H1 (cell line): ENCODE data around the gene CCNI. TPM values are rescaled to one million over a fixed set of nuclear protein-coding genes. Genes with fewer than 3 reads are reported as not detected.

Experiments used
- CTCF ChIA-PET: fragments of 300-600 bp; sonication (Branson Sonifier 250); formaldehyde crosslinking; loops from one replicate; lab custom pipeline; 2021; ENCODE audit not compliant: partially characterized antibody; lab: Charles Lee
- POLR2A ChIA-PET: fragments of 300-600 bp; sonication (Branson Sonifier 250); formaldehyde crosslinking; loops from one replicate; lab custom pipeline; 2021; ENCODE audit warnings: inconsistent platforms; ENCODE audit not compliant: partially characterized antibody; lab: Charles Lee
- DNase-seq, 2 experiments: peaks; one replicate each; pipeline versions ENCODE4 v3.0.0 to v3.0.0-alpha.2; 2010 to 2022; ENCODE audit warnings: low spot score in 2 of 2, low read depth in 1 of 2, mixed read lengths in 1 of 2
- FAIRE-seq: peaks from 2 replicates; lab custom pipeline; 2011; peaks lifted over from hg19 to GRCh38; lab: Jason Lieb, UNC
- H2AFZ ChIP-seq: 2 replicates; pipeline ENCODE4 v1.8.1; 2012; ENCODE audit warnings: low read length, inconsistent platforms
- H2AK5ac ChIP-seq: 2 replicates; pipeline ENCODE4 v1.6.1; 2013; ENCODE audit warnings: low read depth, low read length
- H2BK120ac ChIP-seq: replicated peaks from 2 replicates; pipeline ENCODE3; 2013; ENCODE audit warnings: low read depth, low read length, inconsistent platforms
- H2BK12ac ChIP-seq: 2 replicates; pipeline ENCODE4 v1.6.1; 2013; ENCODE audit warnings: low read depth, low read length
- H2BK15ac ChIP-seq: 2 replicates; pipeline ENCODE4 v1.6.1; 2013; ENCODE audit warnings: low read length
- H2BK20ac ChIP-seq: 2 replicates; pipeline ENCODE4 v1.6.1; 2013; ENCODE audit warnings: low read length
- H2BK5ac ChIP-seq: 2 replicates; pipeline ENCODE4 v1.6.1; 2013; ENCODE audit warnings: low read depth, low read length
- H3K14ac ChIP-seq: 2 replicates; pipeline ENCODE4 v1.6.1; 2013; ENCODE audit warnings: inconsistent platforms; ENCODE audit not compliant: insufficient read length
- H3K18ac ChIP-seq: 2 replicates; pipeline ENCODE4 v1.6.1; 2013; ENCODE audit warnings: low read length; ENCODE audit errors: extremely low read depth
- H3K23ac ChIP-seq: 2 replicates; pipeline ENCODE4 v1.6.1; 2013; ENCODE audit warnings: inconsistent platforms; ENCODE audit not compliant: insufficient read length
- H3K23me2 ChIP-seq: 2 replicates; pipeline ENCODE4 v1.6.1; 2013; ENCODE audit warnings: low read depth, low read length
- H3K27ac ChIP-seq: 2 replicates; pipeline ENCODE4 v1.6.1; 2011; ENCODE audit warnings: low read depth, low read length, inconsistent platforms
- H3K27me3 ChIP-seq, 4 experiments: replicated peaks in 1 of 4; 1 replicate in 1 of 4; 2 replicates in 3 of 4; pipeline versions ENCODE4 v1.6.1 to v1.8.1; 2011 to 2013; ENCODE audit warnings: low read length in 3 of 4, mild to moderate bottlenecking in 3 of 4, inconsistent platforms in 2 of 4, mixed read lengths in 2 of 4, moderate library complexity in 1 of 4; ENCODE audit not compliant: control insufficient read depth in 3 of 4, insufficient read depth in 3 of 4; ENCODE audit errors: extremely low read depth in 1 of 4
- H3K36me3 ChIP-seq, 4 experiments: 2 replicates each; pipeline versions ENCODE4 v1.6.1 to v1.8.1; 2011 to 2013; ENCODE audit warnings: mild to moderate bottlenecking in 4 of 4, low read length in 3 of 4, moderate library complexity in 2 of 4, control low read depth in 1 of 4, inconsistent platforms in 1 of 4; ENCODE audit not compliant: insufficient read depth in 4 of 4, control insufficient read depth in 2 of 4
- H3K4ac ChIP-seq: replicated peaks from 2 replicates; pipeline ENCODE3; 2013; ENCODE audit warnings: low read length, low read depth, mixed read lengths, inconsistent platforms; ENCODE audit not compliant: insufficient read length
- H3K4me1 ChIP-seq, 4 experiments: replicated peaks in 1 of 4; 1 replicate in 1 of 4; 2 replicates in 3 of 4; pipeline versions ENCODE4 v1.6.1 to v1.8.1; 2011 to 2013; ENCODE audit warnings: low read length in 3 of 4, inconsistent platforms in 2 of 4, mixed read lengths in 1 of 4; ENCODE audit not compliant: insufficient read depth in 4 of 4, control insufficient read depth in 3 of 4
- H3K4me2 ChIP-seq, 2 experiments: 2 replicates each; pipeline versions ENCODE4 v1.6.1 to v1.8.1; 2011 to 2013; ENCODE audit warnings: low read depth in 2 of 2, low read length in 2 of 2, control low read depth in 1 of 2, inconsistent platforms in 1 of 2, mild to moderate bottlenecking in 1 of 2; ENCODE audit not compliant: insufficient read depth in 1 of 2
- H3K4me3 ChIP-seq, 4 experiments: fragments of 200-600, 300-600 bp in 1 of 4; sonication (generic), shearing (Covaris generic), sonication (Bioruptor Twin) in 1 of 4; 2 replicates each; pipeline versions ENCODE4 v1.5.1 to v1.8.1; 2011 to 2016; ENCODE audit warnings: low read length in 4 of 4, low read depth in 3 of 4, control low read depth in 2 of 4, inconsistent platforms in 2 of 4, mild to moderate bottlenecking in 2 of 4, mixed read lengths in 1 of 4, moderate library complexity in 1 of 4; ENCODE audit not compliant: insufficient read depth in 2 of 4; ENCODE audit errors: extremely low read depth in 1 of 4
- H3K56ac ChIP-seq: replicated peaks from 2 replicates; pipeline ENCODE3; 2013; ENCODE audit warnings: low read depth, mild to moderate bottlenecking, mixed read lengths, low read length, inconsistent platforms; ENCODE audit not compliant: insufficient read length
- H3K79me1 ChIP-seq: 2 replicates; pipeline ENCODE4 v1.6.1; 2013; ENCODE audit warnings: low read depth, low read length, control low read depth
- H3K79me2 ChIP-seq, 2 experiments: 2 replicates each; pipeline versions ENCODE4 v1.6.1 to v1.8.1; 2012 to 2013; ENCODE audit warnings: low read length in 2 of 2, mild to moderate bottlenecking in 2 of 2, inconsistent platforms in 1 of 2; ENCODE audit not compliant: insufficient read depth in 2 of 2, control insufficient read depth in 1 of 2
- H3K9ac ChIP-seq, 4 experiments: replicated peaks in 1 of 4; 1 replicate in 1 of 4; 2 replicates in 3 of 4; pipeline versions ENCODE4 v1.6.1 to v1.8.1; 2011 to 2013; ENCODE audit warnings: low read depth in 3 of 4, low read length in 3 of 4, control low read depth in 2 of 4, mild to moderate bottlenecking in 2 of 4, moderate library complexity in 2 of 4, inconsistent platforms in 1 of 4; ENCODE audit errors: extremely low read depth in 1 of 4
- H3K9me3 ChIP-seq, 2 experiments: 2 replicates each; pipeline versions ENCODE4 v1.6.1 to v1.8.1; 2012 to 2013; ENCODE audit warnings: mild to moderate bottlenecking in 2 of 2, moderate library complexity in 2 of 2, control low read depth in 1 of 2, inconsistent platforms in 1 of 2, low read depth in 1 of 2, low read length in 1 of 2, mixed read lengths in 1 of 2; ENCODE audit not compliant: insufficient read depth in 2 of 2
- H4K20me1 ChIP-seq, 2 experiments: replicated peaks in 1 of 2; 2 replicates each; pipeline versions ENCODE3 to v1.8.1; 2011 to 2013; ENCODE audit warnings: inconsistent platforms in 2 of 2, low read length in 2 of 2, mild to moderate bottlenecking in 1 of 2; ENCODE audit not compliant: insufficient read depth in 2 of 2, control insufficient read depth in 1 of 2
- H4K5ac ChIP-seq: 2 replicates; pipeline ENCODE4 v1.6.1; 2013; ENCODE audit warnings: low read length, low read depth, mixed read lengths, inconsistent platforms; ENCODE audit not compliant: insufficient read length
- H4K8ac ChIP-seq: 2 replicates; pipeline ENCODE4 v1.8.0; 2013; ENCODE audit warnings: mild to moderate bottlenecking, moderate library complexity, low read length, inconsistent platforms; ENCODE audit not compliant: insufficient read depth; ENCODE audit errors: extremely low read depth
- H4K91ac ChIP-seq: replicated peaks from 2 replicates; pipeline ENCODE3; 2013; ENCODE audit warnings: low read length, mixed read lengths, inconsistent platforms; ENCODE audit not compliant: insufficient read length
- ATF2 ChIP-seq: IDR thresholded peaks from 2 replicates; pipeline ENCODE4 v1.6.1; 2012; ENCODE audit warnings: low read length, inconsistent platforms
- CEBPB ChIP-seq: IDR thresholded peaks from 2 replicates; pipeline ENCODE4 v1.6.1; 2012; ENCODE audit warnings: low read depth, low read length
- GTF2F1 ChIP-seq: IDR thresholded peaks from 2 replicates; pipeline ENCODE4 v1.6.1; 2012; ENCODE audit warnings: low read depth, low read length, improper control_type of control experiment, borderline replicate concordance
- JUN ChIP-seq: IDR thresholded peaks from 2 replicates; pipeline ENCODE4 v1.6.1; 2011; ENCODE audit warnings: low read depth, mild to moderate bottlenecking, improper control_type of control experiment, low read length
- NANOG ChIP-seq: IDR thresholded peaks from 2 replicates; pipeline ENCODE4 v1.6.1; 2011; ENCODE audit warnings: low read length, low read depth, mild to moderate bottlenecking, inconsistent platforms; ENCODE audit not compliant: insufficient read depth, poor library complexity, severe bottlenecking
- SIX5 ChIP-seq: IDR thresholded peaks from 2 replicates; pipeline ENCODE4 v1.6.1; 2011; ENCODE audit warnings: mild to moderate bottlenecking, low read depth, low read length
- WGBS, 2 experiments: shearing (Covaris generic) in 1 of 2; methylation state at CpG; one replicate each; pipeline versions ENCODE4 v1.1.6 to v1.1.7; 2013 to 2015; ENCODE audit warnings: low lambda C conversion rate in 2 of 2, mixed read lengths in 2 of 2, inconsistent platforms in 1 of 2, low coverage in 1 of 2, missing lambda C conversion rate in 1 of 2; ENCODE audit not compliant: insufficient replicate concordance in 2 of 2, insufficient coverage in 1 of 2, insufficient read length in 1 of 2; ENCODE audit errors: extremely low coverage in 1 of 2, missing lambda C conversion rate in 1 of 2; 5-methylcytosine and 5-hydroxymethylcytosine counted together
- polyA plus RNA-seq, 7 experiments: library from polyadenylated mRNA; depleted of rRNA in 3 of 7; stranded (reverse) in 5 of 7; unstranded in 2 of 7; fragments of >200 nt in 5 of 7; fragments of 200-250 nt in 2 of 7; gene quantifications; 1 replicate in 5 of 7; 2 replicates in 1 of 7; 4 replicates in 1 of 7; pipeline versions ENCODE4 v1.2.1 to v1.2.3, GENCODE V29; 2011 to 2013; ENCODE audit warnings: missing spikeins in 2 of 7, mixed read lengths in 2 of 7
- total RNA-seq: library from RNA; stranded (reverse); fragmentation: NEBNext Ultra II Directional; extraction: Animal tissue kit (Norgen Biotek cat#: 25700); gene quantifications from 2 replicates; pipeline ENCODE4 v1.2.1, GENCODE V29; 2021

Gene CCNI
- total and polyA plus RNA-seq, 2 of the 8 experiments (the other 6 are each of a cell fraction or from before 2014, with no cell fraction given), result 97.8 to 234 TPM

- CTCF ChIA-PET, result interaction anchor here (0.8 to 8.2 kb wide), 4 partner anchors 17 to 126 kb away, joined by 3 to 73 read pairs (median 6); no protein-coding TSS in a partner anchor
- H3K4me2 ChIP-seq, result no peak overlapping the region
- POLR2A ChIA-PET, result no interaction called here
Measured at GRCh38 chr4:77078401-77078800, 2.6 kb upstream of the CCNI start.

More at GRCh38 chr4:77078401-77078800, 2.6 kb upstream of the CCNI start:
- Histone ChIP-seq H2BK120ac (no peak overlapping the region), H3K18ac (no peak overlapping the region), H2BK20ac (no peak overlapping the region), H2AK5ac (no peak overlapping the region), H2AFZ (no peak overlapping the region), H4K91ac (no peak overlapping the region), H2BK5ac (no peak overlapping the region), H3K14ac (no peak overlapping the region), H2BK12ac (no peak overlapping the region), H4K5ac (no peak overlapping the region), H3K27ac (no peak overlapping the region), H3K36me3 (no peaks in the 10 kb centered on the region), H3K56ac (no peak overlapping the region), H3K23ac (no peak overlapping the region), H4K20me1 (peaks cover 14% of the 10 kb centered on the region in 2 experiments), H3K79me1 (no peaks in the 10 kb centered on the region; the same call in 1 of the 2 replicates), H3K4me3 (no peak overlapping the region), H3K79me2 (peaks cover 12 to 17% of the 10 kb centered on the region in 2 experiments), H3K4me1 (peaks cover 0 to 6% (median 3%) of the 10 kb centered on the region in 4 experiments; a peak in 3 of 7 replicates), H3K4ac (no peak overlapping the region), H3K23me2 (peaks cover 6% of the 10 kb centered on the region), H4K8ac (no peak overlapping the region), H2BK15ac (no peak overlapping the region), H3K27me3 (no peaks in the 10 kb centered on the region), H3K9me3 (no peaks in the 10 kb centered on the region), H3K9ac (no peak overlapping the region)
- FAIRE-seq, result no peak
- TF ChIP-seq CEBPB, result peak; percentile 81; the same call in 1 of the 2 replicates
- no peak for TF ChIP-seq SIX5
- TF ChIP-seq ATF2, result no peak
- TF ChIP-seq NANOG, result no peak
- no peak for TF ChIP-seq GTF2F1
- TF ChIP-seq JUN, result no peak
- no peak for DNase-seq
- 83% methylated on average over 2 of the region's 2 CpGs; no CpG with 5 or more reads in 1 of the 2 experiments for WGBS, 2 experiments
